Neuronal stem cell (in vitro differentiated cells): ENCODE data around the gene BIRC7.
A peak's percentile ranks its signal among the peaks of the same experiment; 100 is the strongest.

Experiments
- DNase-seq: peaks from one replicate; pipeline ENCODE4 v3.0.0-alpha.2; 2013; ENCODE audit warnings: low spot score
- H2AFZ ChIP-seq: one replicate; pipeline ENCODE4 v1.6.1; 2013; ENCODE audit warnings: mild to moderate bottlenecking, low read length, inconsistent platforms
- H2AK5ac ChIP-seq: 2 replicates; pipeline ENCODE4 v1.6.1; 2013; ENCODE audit warnings: low read depth, mild to moderate bottlenecking, inconsistent platforms, low read length, moderate library complexity, mixed read lengths
- H2BK120ac ChIP-seq: 2 replicates; pipeline ENCODE4 v1.6.1; 2013; ENCODE audit warnings: low read depth, mild to moderate bottlenecking, inconsistent platforms, low read length, moderate library complexity, mixed read lengths
- H2BK12ac ChIP-seq: one replicate; pipeline ENCODE4 v1.6.1; 2013; ENCODE audit warnings: low read length, inconsistent platforms
- H2BK15ac ChIP-seq: 2 replicates; pipeline ENCODE4 v1.6.1; 2013; ENCODE audit warnings: mild to moderate bottlenecking, low read length, inconsistent platforms, mixed read lengths
- H2BK5ac ChIP-seq: one replicate; pipeline ENCODE4 v1.6.1; 2013; ENCODE audit warnings: inconsistent platforms, mild to moderate bottlenecking, low read length, moderate library complexity
- H3K14ac ChIP-seq: one replicate; pipeline ENCODE4 v1.6.1; 2013; ENCODE audit warnings: low read length, inconsistent platforms
- H3K18ac ChIP-seq: 2 replicates; pipeline ENCODE4 v1.6.1; 2013; ENCODE audit warnings: low read length, inconsistent platforms
- H3K23ac ChIP-seq: 2 replicates; pipeline ENCODE4 v1.6.1; 2013; ENCODE audit warnings: low read depth, mild to moderate bottlenecking, mixed read lengths, low read length, inconsistent platforms; ENCODE audit not compliant: poor library complexity
- H3K27ac ChIP-seq: replicated peaks from 3 replicates; pipeline ENCODE4 v1.5.1; 2013; ENCODE audit warnings: low read length, inconsistent platforms
- H3K27me3 ChIP-seq, 3 experiments: 2 replicates each; pipeline ENCODE4 v1.6.1; 2013; ENCODE audit warnings: low read length in 3 of 3, mild to moderate bottlenecking in 2 of 3, inconsistent platforms in 1 of 3, low read depth in 1 of 3, mixed read lengths in 1 of 3, moderate library complexity in 1 of 3; ENCODE audit not compliant: control insufficient read depth in 3 of 3, insufficient read depth in 3 of 3
- H3K36me3 ChIP-seq, 2 donors: replicated peaks in 1 of 2; 2 replicates each; pipeline ENCODE4 v1.6.1; 2013; ENCODE audit warnings: low read length in 2 of 2; ENCODE audit not compliant: control insufficient read depth in 2 of 2, insufficient read depth in 2 of 2
- H3K4ac ChIP-seq: 2 replicates; pipeline ENCODE4 v1.6.1; 2013; ENCODE audit warnings: inconsistent platforms, mild to moderate bottlenecking, low read length, moderate library complexity
- H3K4me1 ChIP-seq, 2 donors: 1 replicate in 1 of 2; 2 replicates in 1 of 2; pipeline ENCODE4 v1.6.1; 2013; ENCODE audit warnings: low read length in 2 of 2, low read depth in 1 of 2; ENCODE audit not compliant: control insufficient read depth in 2 of 2, insufficient read depth in 1 of 2
- H3K4me2 ChIP-seq: one replicate; pipeline ENCODE4 v1.6.1; 2013; ENCODE audit warnings: mild to moderate bottlenecking, low read length, inconsistent platforms; ENCODE audit not compliant: insufficient read depth, poor library complexity, severe bottlenecking
- H3K4me3 ChIP-seq, 2 donors: 2 replicates each; pipeline ENCODE4 v1.5.1; 2013; ENCODE audit warnings: low read length in 2 of 2, mild to moderate bottlenecking in 2 of 2, inconsistent platforms in 1 of 2, moderate library complexity in 1 of 2
- H3K79me1 ChIP-seq: one replicate; pipeline ENCODE4 v1.6.1; 2013; ENCODE audit warnings: low read depth, mild to moderate bottlenecking, inconsistent platforms, low read length, moderate library complexity
- H3K9ac ChIP-seq: one replicate; pipeline ENCODE4 v1.6.1; 2013; ENCODE audit warnings: mild to moderate bottlenecking, low read depth, low read length, inconsistent platforms; ENCODE audit not compliant: poor library complexity
- H3K9me3 ChIP-seq, 2 donors: replicated peaks in 1 of 2; 2 replicates each; pipeline versions ENCODE3 to v1.6.1; 2013; ENCODE audit warnings: low read length in 2 of 2, mild to moderate bottlenecking in 2 of 2, inconsistent platforms in 1 of 2, low read depth in 1 of 2, mixed read lengths in 1 of 2, moderate library complexity in 1 of 2; ENCODE audit not compliant: control insufficient read depth in 2 of 2, insufficient read depth in 1 of 2
- H4K8ac ChIP-seq: one replicate; pipeline ENCODE4 v1.6.1; 2013; ENCODE audit warnings: low read depth, mild to moderate bottlenecking, inconsistent platforms, low read length, moderate library complexity
- H4K91ac ChIP-seq: one replicate; pipeline ENCODE4 v1.6.1; 2013; ENCODE audit warnings: low read length, low read depth, mild to moderate bottlenecking, inconsistent platforms; ENCODE audit not compliant: poor library complexity
- WGBS, 2 donors: extraction: QIAGEN DNeasy Blood & Tissue Kit; methylation state at CpG; one replicate each; pipeline ENCODE4 v1.1.7; 2013; ENCODE audit warnings: missing lambda C conversion rate in 2 of 2, mixed read lengths in 1 of 2; ENCODE audit not compliant: insufficient read length in 2 of 2, insufficient replicate concordance in 1 of 2; ENCODE audit errors: extremely low coverage in 2 of 2; 5-methylcytosine and 5-hydroxymethylcytosine counted together

BIRC7 gene

GRCh38 chr20:63187338-63188158, 48.2 kb upstream of the BIRC7 start:
- Histone ChIP-seq H3K18ac (peak overlapping the region; percentile 49), H3K79me1 (peaks cover 2% of the 10 kb centered on the region), H3K23ac (peak overlapping the region; percentile 58), H3K4ac (no peak overlapping the region), H3K9ac (no peak overlapping the region), H3K9me3 (peaks cover 0 to 2% of the 10 kb centered on the region in 2 donors), H2AFZ (no peak overlapping the region), H3K36me3 (no peaks in the 10 kb centered on the region), H3K14ac (peak overlapping the region; percentile 59), H2AK5ac (peak overlapping the region; percentile 65), H2BK120ac (no peak overlapping the region), H4K91ac (peak overlapping the region; percentile 65), H3K4me3 (no peak overlapping the region), H3K4me2 (no peak overlapping the region), H4K8ac (peak overlapping the region; percentile 24), H2BK5ac (peak overlapping the region; percentile 60), H3K27ac (no peak overlapping the region), H2BK15ac (no peak overlapping the region), H3K27me3 (no peaks in the 10 kb centered on the region), H3K4me1 (peaks cover 0 to 5% of the 10 kb centered on the region in 2 donors), H2BK12ac (no peak overlapping the region)
- DNase-seq = no peak
- WGBS, 2 donors = no CpG with 5 or more reads among the region's 7 CpGs

DNA sequence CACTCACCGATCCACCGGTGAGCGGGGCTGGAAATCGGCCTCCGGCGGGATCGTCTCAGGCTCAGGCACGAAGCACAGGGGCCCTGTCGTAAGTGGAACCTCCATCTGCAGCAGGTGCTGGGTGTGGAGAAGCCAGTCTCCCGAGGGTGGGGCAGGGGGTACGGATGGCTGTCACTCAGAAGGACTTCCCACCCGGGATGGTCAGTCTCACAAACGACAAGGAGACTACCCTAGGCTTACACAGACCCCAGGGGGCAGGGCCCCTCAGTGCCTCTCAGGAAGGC, 47.6 kb upstream of the BIRC7 start:
- Histone ChIP-seq H2AK5ac (no peak overlapping the region), H3K9ac (no peak overlapping the region), H3K36me3 (no peaks in the 10 kb centered on the region), H4K91ac (no peak overlapping the region), H3K4ac (no peak overlapping the region), H3K27ac (no peak overlapping the region), H2AFZ (no peak overlapping the region), H3K9me3 (peaks cover 0 to 2% of the 10 kb centered on the region in 2 donors), H3K27me3 (no peaks in the 10 kb centered on the region), H3K4me2 (no peak overlapping the region), H3K79me1 (peaks cover 2% of the 10 kb centered on the region), H3K14ac (no peak overlapping the region), H2BK15ac (no peak overlapping the region), H2BK120ac (no peak overlapping the region), H4K8ac (no peak overlapping the region), H3K23ac (no peak overlapping the region), H2BK5ac (no peak overlapping the region), H3K4me1 (peaks cover 0 to 3% of the 10 kb centered on the region in 2 donors), H3K4me3 (no peak overlapping the region), H2BK12ac (no peak overlapping the region), H3K18ac (no peak overlapping the region)
- WGBS, 2 donors = no CpG with 5 or more reads among the region's 13 CpGs
- no peak for DNase-seq

GRCh38 chr20:63188641-63189321, 46.9 kb upstream of the BIRC7 start:
- H3K79me1 ChIP-seq = peaks cover 2% of the 10 kb centered on the region
- H2BK120ac ChIP-seq = no peak overlapping the region
- H2AFZ ChIP-seq = no peak overlapping the region
- no peak overlapping the region for H3K4me2 ChIP-seq
- no peak overlapping the region for H4K8ac ChIP-seq
- no peak overlapping the region for H4K91ac ChIP-seq
- peaks cover 0 to 2% of the 10 kb centered on the region in 2 donors for H3K9me3 ChIP-seq
- H3K18ac ChIP-seq = no peak overlapping the region
- no peak overlapping the region for H3K4ac ChIP-seq
- H2BK12ac ChIP-seq = no peak overlapping the region
- no peak overlapping the region for H3K27ac ChIP-seq
- peak overlapping the region; percentile 85 for H3K23ac ChIP-seq
- no CpG with 5 or more reads among the region's 15 CpGs for WGBS, 2 donors
- H3K36me3 ChIP-seq = no peaks in the 10 kb centered on the region
- H3K27me3 ChIP-seq = no peaks in the 10 kb centered on the region
- peak overlapping the region; percentile 13 for H2BK5ac ChIP-seq
- no peak for DNase-seq
- H2AK5ac ChIP-seq = peak overlapping the region; percentile 80
- no peak overlapping the region for H3K4me3 ChIP-seq
- peaks cover 0 to 2% of the 10 kb centered on the region in 2 donors for H3K4me1 ChIP-seq
- H2BK15ac ChIP-seq = no peak overlapping the region
- peak overlapping the region; percentile 82 for H3K14ac ChIP-seq
- H3K9ac ChIP-seq = no peak overlapping the region

- H3K27me3 ChIP-seq = no peaks in the 10 kb centered on the region
- peak overlapping the region; percentile 13 for H3K18ac ChIP-seq
- H3K27ac ChIP-seq = no peak overlapping the region
These were observed 46.4 kb upstream of the BIRC7 start for GRCh38 chr20:63189322-63189642.

More at GRCh38 chr20:63189322-63189642, 46.4 kb upstream of the BIRC7 start:
- Histone ChIP-seq H2AFZ (no peak overlapping the region), H2BK120ac (no peak overlapping the region), H3K14ac (peak overlapping the region; percentile 82), H2BK12ac (no peak overlapping the region), H2BK15ac (no peak overlapping the region), H3K79me1 (peaks cover 2% of the 10 kb centered on the region), H3K4me1 (peaks cover 0 to 2% of the 10 kb centered on the region in 2 donors), H2BK5ac (peak overlapping the region; percentile 13), H4K8ac (no peak overlapping the region), H3K9me3 (peaks cover 0 to 2% of the 10 kb centered on the region in 2 donors), H3K9ac (no peak overlapping the region), H3K4me2 (no peak overlapping the region), H3K23ac (peak overlapping the region; percentile 85), H4K91ac (peak overlapping the region; percentile 64), H2AK5ac (no peak overlapping the region), H3K4ac (no peak overlapping the region), H3K36me3 (peaks cover 0 to 3% of the 10 kb centered on the region in 2 donors), H3K4me3 (peak overlapping the region in 1 of 2 donors; percentile 60)
- WGBS, 2 donors = no CpG with 5 or more reads among the region's 5 CpGs
- no peak for DNase-seq
